CD14-positive monocyte (primary cell): ENCODE measurements around the gene CIAO2A. TPM values are rescaled to one million over a fixed set of nuclear protein-coding genes. Genes with fewer than 3 reads are reported as not detected.
"Not testable (repeated sequence)": the region's sequence is repeated elsewhere in the genome, so short reads cannot be mapped to it uniquely, and the experiment has no call there.

ENCODE experiments used
- DNase-seq, 3 donors: peaks; one replicate each; pipeline ENCODE4 v3.0.0-alpha.2; 2011 to 2022
- H2AFZ ChIP-seq: 2 replicates; pipeline ENCODE4 v1.6.0; 2012; ENCODE audit warnings: mild to moderate bottlenecking, low read depth, low read length, inconsistent platforms; ENCODE audit not compliant: insufficient read depth, poor library complexity, severe bottlenecking
- H3K27ac ChIP-seq, 2 donors: 1 replicate in 1 of 2; 2 replicates in 1 of 2; pipeline ENCODE4 v1.5.1; 2012 to 2013; ENCODE audit warnings: low read length in 2 of 2, control low read depth in 1 of 2, inconsistent platforms in 1 of 2, low read depth in 1 of 2, mild to moderate bottlenecking in 1 of 2
- H3K27me3 ChIP-seq, 2 donors: one replicate each; pipeline versions ENCODE4 v1.6.0 to v1.6.1; 2011 to 2013; ENCODE audit warnings: low read length in 2 of 2; ENCODE audit not compliant: control insufficient read depth in 2 of 2, insufficient read depth in 2 of 2
- H3K36me3 ChIP-seq, 2 donors: replicated peaks in 1 of 2; 1 replicate in 1 of 2; 2 replicates in 1 of 2; pipeline versions ENCODE4 v1.5.1 to v1.6.1; 2012 to 2013; ENCODE audit warnings: low read length in 2 of 2, control low read depth in 1 of 2, inconsistent platforms in 1 of 2, mild to moderate bottlenecking in 1 of 2; ENCODE audit not compliant: insufficient read depth in 2 of 2, control insufficient read depth in 1 of 2
- H3K4me1 ChIP-seq, 2 donors: 1 replicate in 1 of 2; 2 replicates in 1 of 2; pipeline versions ENCODE4 v1.5.1 to v1.6.1; 2012 to 2013; ENCODE audit warnings: low read length in 2 of 2, control low read depth in 1 of 2, inconsistent platforms in 1 of 2, mild to moderate bottlenecking in 1 of 2, moderate library complexity in 1 of 2; ENCODE audit not compliant: insufficient read depth in 2 of 2, control insufficient read depth in 1 of 2
- H3K4me2 ChIP-seq: replicated peaks from 2 replicates; pipeline ENCODE3; 2012; ENCODE audit warnings: low read length, moderate library complexity, mild to moderate bottlenecking; ENCODE audit not compliant: poor library complexity, severe bottlenecking; ENCODE audit errors: extremely low read depth
- H3K4me3 ChIP-seq, 3 experiments: fragments of 200-600 bp in 1 of 3; sonication (generic) in 1 of 3; replicated peaks in 1 of 3; 1 replicate in 2 of 3; 2 replicates in 1 of 3; pipeline ENCODE4 v1.5.1; 2011 to 2013; ENCODE audit warnings: low read length in 3 of 3, mild to moderate bottlenecking in 3 of 3, control low read depth in 2 of 3, low read depth in 2 of 3, inconsistent platforms in 1 of 3, moderate library complexity in 1 of 3
- H3K79me2 ChIP-seq: 2 replicates; pipeline ENCODE4 v1.6.0; 2012; ENCODE audit warnings: mild to moderate bottlenecking, control low read depth, inconsistent platforms, low read length, moderate library complexity; ENCODE audit not compliant: insufficient read depth
- H3K9ac ChIP-seq: 2 replicates; pipeline ENCODE4 v1.6.0; 2017; ENCODE audit warnings: low read length, mild to moderate bottlenecking; ENCODE audit not compliant: insufficient read depth, poor library complexity, severe bottlenecking
- H3K9me3 ChIP-seq, 2 donors: replicated peaks in 1 of 2; 1 replicate in 1 of 2; 2 replicates in 1 of 2; pipeline versions ENCODE4 v1.5.1 to v1.6.1; 2012 to 2013; ENCODE audit warnings: low read length in 2 of 2, control low read depth in 1 of 2; ENCODE audit not compliant: control insufficient read depth in 1 of 2, insufficient read depth in 1 of 2
- H4K20me1 ChIP-seq: 2 replicates; pipeline ENCODE4 v1.6.0; 2012; ENCODE audit warnings: mild to moderate bottlenecking, low read length, control low read depth, moderate library complexity; ENCODE audit not compliant: insufficient read depth
- H3K27ac Mint-ChIP-seq, 7 donors: one replicate each; pipeline ENCODE4 v1.8.0; 2020; ENCODE audit warnings: mild to moderate bottlenecking in 7 of 7, mixed read lengths in 7 of 7, moderate library complexity in 6 of 7, inconsistent platforms in 2 of 7
- H3K27me3 Mint-ChIP-seq, 3 donors: one replicate each; pipeline ENCODE4 v1.8.0; 2021 to 2022; ENCODE audit warnings: low read depth in 3 of 3, mild to moderate bottlenecking in 3 of 3, mixed read lengths in 3 of 3, moderate library complexity in 3 of 3, inconsistent platforms in 1 of 3
- H3K36me3 Mint-ChIP-seq, 2 donors: one replicate each; pipeline ENCODE4 v1.8.0; 2020; ENCODE audit warnings: mixed read lengths in 2 of 2, inconsistent platforms in 1 of 2, mild to moderate bottlenecking in 1 of 2
- H3K4me1 Mint-ChIP-seq: one replicate; pipeline ENCODE4 v1.8.0; 2020; ENCODE audit warnings: mild to moderate bottlenecking, mixed read lengths
- H3K4me3 Mint-ChIP-seq, 2 donors: one replicate each; pipeline ENCODE4 v1.8.0; 2020; ENCODE audit warnings: mild to moderate bottlenecking in 2 of 2, mixed read lengths in 2 of 2, moderate library complexity in 1 of 2
- H3K9me3 Mint-ChIP-seq, 7 donors: one replicate each; pipeline ENCODE4 v1.8.0; 2020 to 2022; ENCODE audit warnings: mixed read lengths in 7 of 7, mild to moderate bottlenecking in 6 of 7, moderate library complexity in 6 of 7, inconsistent platforms in 2 of 7
- WGBS: methylation state at CpG from one replicate; pipeline ENCODE4 v1.1.5; 2013; ENCODE audit warnings: missing lambda C conversion rate; ENCODE audit not compliant: insufficient coverage; 5-methylcytosine and 5-hydroxymethylcytosine counted together
- intact Hi-C, 2 donors: fragments of 100-400 bp; cut with micrococcal nuclease; formaldehyde crosslinking; loops; one replicate each; pipeline versions ENCODE4 v1.15.0 to v1.15.1; 2023
- polyA plus RNA-seq, 3 donors: library from polyadenylated mRNA; depleted of rRNA in 1 of 3; unstranded in 2 of 3; stranded (reverse) in 1 of 3; fragments of 300-500 nt in 2 of 3; fragments of >200 nt in 1 of 3; fragmentation: Illumina TruSeq in 2 of 3; gene quantifications; 1 replicate in 2 of 3; 2 replicates in 1 of 3; pipeline ENCODE4 v1.2.3, GENCODE V29; 2012 to 2021
- TF ChIP-seq, protein P1 (sequence below): fragments of 200-600 bp; IDR thresholded peaks from one replicate; pipeline ENCODE4 v1.8.0; 2022; ENCODE audit warnings: antibody characterized with exemption, mild to moderate bottlenecking

The CIAO2A gene
- polyA plus RNA-seq, 3 donors = 98.2 to 265 (median 261) TPM

DNA sequence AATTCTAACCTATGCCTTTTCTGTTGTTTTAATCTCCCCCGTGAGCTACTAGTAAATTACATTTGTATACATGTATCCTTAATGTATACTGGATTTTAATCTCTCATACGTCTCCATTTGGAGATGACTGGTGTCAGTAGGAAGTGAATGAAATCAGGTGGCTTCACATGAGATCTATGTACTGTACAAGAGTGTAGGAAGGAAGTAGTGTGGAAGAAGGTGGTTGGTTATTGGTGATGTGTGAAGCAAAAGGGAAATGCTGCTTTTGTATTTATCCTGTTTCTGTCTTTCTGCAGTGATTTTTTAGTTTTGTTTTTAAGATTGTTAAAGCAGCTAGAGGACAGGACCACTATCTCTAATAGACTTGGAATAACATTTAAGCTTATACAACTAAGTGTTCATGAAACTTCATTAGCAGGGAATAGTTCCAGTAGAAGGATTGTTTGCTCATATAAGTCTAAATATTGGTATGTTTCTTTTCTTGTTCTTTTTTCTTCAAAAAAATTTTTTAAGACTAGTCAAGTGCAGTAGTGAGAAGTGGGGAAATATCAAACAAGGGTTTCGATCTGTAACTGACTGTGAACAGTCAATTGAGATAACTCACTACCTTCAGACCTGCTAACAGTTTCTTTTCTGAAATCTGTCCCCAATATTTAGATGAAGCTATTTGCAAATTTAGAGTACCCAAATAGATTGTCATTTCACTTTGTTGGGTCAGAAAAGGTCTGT, 17.5 kb upstream of the CIAO2A start:
- DNase-seq = peak in 2 of 3 donors; percentile 35 to 49
- Histone ChIP-seq H3K9me3 (no peaks in the 10 kb centered on the region), H3K79me2 (peaks cover 99% of the 10 kb centered on the region), H3K9ac (peak overlapping the region; percentile 4), H3K27me3 (no peaks in the 10 kb centered on the region), H3K4me3 (no peak overlapping the region), H3K4me1 (peaks cover 46 to 56% of the 10 kb centered on the region in 2 donors), H4K20me1 (peaks cover 94% of the 10 kb centered on the region), H3K36me3 (peaks cover 23 to 36% of the 10 kb centered on the region in 2 donors), H3K4me2 (peak overlapping the region; percentile 33), H3K27ac (peak overlapping the region in 1 of 2 donors; percentile 90), H2AFZ (no peak overlapping the region)
- Mint-ChIP-seq H3K36me3 (peaks cover 24 to 27% of the 10 kb centered on the region in 2 donors), H3K9me3 (no peaks in the 10 kb centered on the region), H3K4me3 (peak overlapping the region in 1 of 2 donors; percentile 47), H3K27me3 (no peaks in the 10 kb centered on the region), H3K4me1 (peaks cover 71% of the 10 kb centered on the region), H3K27ac (peak overlapping the region; percentile 62 to 93 (median 81))
- WGBS = no CpG with 5 or more reads among the region's 3 CpGs
- TF ChIP-seq, protein P1, sequence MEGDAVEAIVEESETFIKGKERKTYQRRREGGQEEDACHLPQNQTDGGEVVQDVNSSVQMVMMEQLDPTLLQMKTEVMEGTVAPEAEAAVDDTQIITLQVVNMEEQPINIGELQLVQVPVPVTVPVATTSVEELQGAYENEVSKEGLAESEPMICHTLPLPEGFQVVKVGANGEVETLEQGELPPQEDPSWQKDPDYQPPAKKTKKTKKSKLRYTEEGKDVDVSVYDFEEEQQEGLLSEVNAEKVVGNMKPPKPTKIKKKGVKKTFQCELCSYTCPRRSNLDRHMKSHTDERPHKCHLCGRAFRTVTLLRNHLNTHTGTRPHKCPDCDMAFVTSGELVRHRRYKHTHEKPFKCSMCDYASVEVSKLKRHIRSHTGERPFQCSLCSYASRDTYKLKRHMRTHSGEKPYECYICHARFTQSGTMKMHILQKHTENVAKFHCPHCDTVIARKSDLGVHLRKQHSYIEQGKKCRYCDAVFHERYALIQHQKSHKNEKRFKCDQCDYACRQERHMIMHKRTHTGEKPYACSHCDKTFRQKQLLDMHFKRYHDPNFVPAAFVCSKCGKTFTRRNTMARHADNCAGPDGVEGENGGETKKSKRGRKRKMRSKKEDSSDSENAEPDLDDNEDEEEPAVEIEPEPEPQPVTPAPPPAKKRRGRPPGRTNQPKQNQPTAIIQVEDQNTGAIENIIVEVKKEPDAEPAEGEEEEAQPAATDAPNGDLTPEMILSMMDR = no peak
- intact Hi-C loops = no loop called here

DNA sequence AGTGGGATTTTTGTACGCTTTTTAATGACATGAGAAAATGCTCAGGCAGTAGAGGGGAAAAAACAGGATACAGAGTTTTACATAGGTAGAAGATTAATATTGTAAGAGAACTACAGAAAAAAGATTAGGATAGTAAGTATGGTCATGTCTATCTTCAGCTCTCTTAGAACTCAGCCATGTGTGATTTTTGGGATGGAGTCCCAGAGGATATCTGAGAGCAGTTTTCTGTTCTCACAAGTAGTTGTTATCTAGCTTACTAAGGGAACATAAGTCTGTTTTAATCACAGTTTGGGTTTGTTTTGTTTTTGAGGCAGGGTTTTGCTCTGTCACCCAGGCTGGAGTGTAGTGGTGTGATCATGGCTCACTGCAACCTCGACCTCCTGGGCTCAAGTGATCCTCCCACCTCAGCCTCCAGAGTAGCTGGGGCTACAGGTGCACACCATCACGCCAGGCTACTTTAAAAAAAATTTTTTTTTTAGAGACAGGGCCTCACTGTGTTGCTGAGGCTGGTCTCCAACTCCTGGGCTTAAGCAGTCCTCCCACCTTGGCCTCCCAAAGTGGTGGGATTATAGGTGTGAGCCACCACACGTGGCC, 16.6 kb upstream of the CIAO2A start:
- H3K27me3 Mint-ChIP-seq, H2AFZ ChIP-seq, H3K27me3 ChIP-seq, H3K4me2 ChIP-seq, H3K9me3 Mint-ChIP-seq, H3K4me3 Mint-ChIP-seq, H3K9me3 ChIP-seq, intact Hi-C loops, H3K4me3 ChIP-seq, DNase-seq, H3K9ac ChIP-seq: not testable (repeated sequence)
- peak overlapping the region; percentile 27 to 86 (median 78) for H3K27ac Mint-ChIP-seq
- peaks cover 75% of the 10 kb centered on the region for H3K4me1 Mint-ChIP-seq
- Histone ChIP-seq H4K20me1 (peaks cover 92% of the 10 kb centered on the region), H3K4me1 (peaks cover 53 to 63% of the 10 kb centered on the region in 2 donors), H3K36me3 (peaks cover 15 to 27% of the 10 kb centered on the region in 2 donors), H3K79me2 (peaks cover 100% of the 10 kb centered on the region), H3K27ac (peak overlapping the region in 1 of 2 donors; percentile 90)
- H3K36me3 Mint-ChIP-seq = peaks cover 18 to 21% of the 10 kb centered on the region in 2 donors
- 90% methylated on average over 2 of the region's 4 CpGs for WGBS
